H9 (cell line): ENCODE measurements around the gene PDGFB. TPM values are rescaled to one million over a fixed set of nuclear protein-coding genes. Genes with fewer than 3 reads are reported as not detected.

ENCODE experiments used
- DNase-seq: peaks from one replicate; pipeline ENCODE4 v3.0.0-alpha.2; 2017
- H2AFZ ChIP-seq: one replicate; pipeline ENCODE4 v1.6.1; 2013; ENCODE audit warnings: mild to moderate bottlenecking, low read length, control low read depth, moderate library complexity
- H2AK5ac ChIP-seq: 2 replicates; pipeline ENCODE4 v1.6.1; 2013; ENCODE audit warnings: low read length, control low read depth, mixed read lengths; ENCODE audit not compliant: insufficient read length
- H2BK120ac ChIP-seq: one replicate; pipeline ENCODE4 v1.6.1; 2013; ENCODE audit warnings: low read depth, mild to moderate bottlenecking, low read length, control low read depth, inconsistent platforms; ENCODE audit not compliant: poor library complexity, severe bottlenecking
- H2BK12ac ChIP-seq: 2 replicates; pipeline ENCODE4 v1.6.1; 2013; ENCODE audit warnings: low read length, control low read depth, mixed read lengths, low read depth; ENCODE audit not compliant: insufficient read length
- H2BK15ac ChIP-seq: 2 replicates; pipeline ENCODE4 v1.6.1; 2013; ENCODE audit warnings: low read depth, low read length, control low read depth
- H2BK20ac ChIP-seq: one replicate; pipeline ENCODE4 v1.6.1; 2013; ENCODE audit warnings: low read depth, mild to moderate bottlenecking, low read length, control low read depth, inconsistent platforms; ENCODE audit not compliant: poor library complexity, severe bottlenecking
- H2BK5ac ChIP-seq: 2 replicates; pipeline ENCODE4 v1.6.1; 2013; ENCODE audit warnings: low read length, control low read depth, mixed read lengths; ENCODE audit not compliant: insufficient read length
- H3K14ac ChIP-seq: 2 replicates; pipeline ENCODE4 v1.6.1; 2013; ENCODE audit warnings: low read length, control low read depth; ENCODE audit not compliant: insufficient read depth
- H3K18ac ChIP-seq: 2 replicates; pipeline ENCODE4 v1.6.1; 2013; ENCODE audit warnings: low read depth, mild to moderate bottlenecking, mixed read lengths, low read length, control low read depth; ENCODE audit not compliant: insufficient read length
- H3K23ac ChIP-seq: 2 replicates; pipeline ENCODE4 v1.6.1; 2013; ENCODE audit warnings: low read length, control low read depth, mixed read lengths, low read depth; ENCODE audit not compliant: insufficient read length
- H3K23me2 ChIP-seq: 2 replicates; pipeline ENCODE4 v1.6.1; 2013; ENCODE audit warnings: low read depth, mild to moderate bottlenecking, mixed read lengths, low read length, control low read depth; ENCODE audit not compliant: insufficient read length, poor library complexity, severe bottlenecking
- H3K27ac ChIP-seq: 2 replicates; pipeline ENCODE4 v1.5.1; 2013; ENCODE audit warnings: low read length, control low read depth, mixed read lengths, low read depth; ENCODE audit not compliant: insufficient read length
- H3K27me3 ChIP-seq: 2 replicates; pipeline ENCODE4 v1.6.1; 2013; ENCODE audit warnings: low read length, control low read depth, inconsistent platforms; ENCODE audit not compliant: insufficient read depth
- H3K4ac ChIP-seq: 2 replicates; pipeline ENCODE4 v1.6.1; 2013; ENCODE audit warnings: low read depth, mild to moderate bottlenecking, control low read depth, inconsistent platforms, low read length, moderate library complexity
- H3K4me1 ChIP-seq: 2 replicates; pipeline ENCODE4 v1.6.1; 2013; ENCODE audit warnings: low read length, control low read depth, inconsistent platforms; ENCODE audit not compliant: insufficient read depth
- H3K4me2 ChIP-seq: 2 replicates; pipeline ENCODE4 v1.6.1; 2013; ENCODE audit warnings: low read length, control low read depth, mixed read lengths; ENCODE audit not compliant: insufficient read length, insufficient read depth
- H3K56ac ChIP-seq: 2 replicates; pipeline ENCODE4 v1.6.1; 2013; ENCODE audit warnings: low read depth, mild to moderate bottlenecking, mixed read lengths, low read length, control low read depth; ENCODE audit not compliant: insufficient read length
- H3K79me1 ChIP-seq: 2 replicates; pipeline ENCODE4 v1.6.1; 2013; ENCODE audit warnings: low read depth, mild to moderate bottlenecking, moderate library complexity, low read length, control low read depth, inconsistent platforms; ENCODE audit not compliant: insufficient read depth, poor library complexity, severe bottlenecking
- H3K79me2 ChIP-seq: 2 replicates; pipeline ENCODE4 v1.6.1; 2013; ENCODE audit warnings: low read length, control low read depth, inconsistent platforms; ENCODE audit not compliant: insufficient read depth
- H3K9ac ChIP-seq: 2 replicates; pipeline ENCODE4 v1.6.1; 2013; ENCODE audit warnings: low read length, control low read depth, mixed read lengths; ENCODE audit not compliant: insufficient read length; ENCODE audit errors: extremely low read depth
- H3K9me3 ChIP-seq: one replicate; pipeline ENCODE4 v1.6.1; 2013; ENCODE audit warnings: low read depth, low read length, inconsistent platforms; ENCODE audit not compliant: control insufficient read depth
- H3T11ph ChIP-seq: one replicate; pipeline ENCODE4 v1.6.1; 2013; ENCODE audit warnings: mild to moderate bottlenecking, low read length, control low read depth, inconsistent platforms
- H4K20me1 ChIP-seq: one replicate; pipeline ENCODE4 v1.6.1; 2013; ENCODE audit not compliant: control insufficient read depth, insufficient read length, insufficient read depth
- H4K5ac ChIP-seq: 2 replicates; pipeline ENCODE4 v1.6.1; 2013; ENCODE audit warnings: low read depth, mild to moderate bottlenecking, mixed read lengths, low read length, control low read depth; ENCODE audit not compliant: insufficient read length
- H4K8ac ChIP-seq: replicated peaks from 2 replicates; pipeline ENCODE4 v1.6.1; 2013; ENCODE audit warnings: low read length, control low read depth, mixed read lengths, low read depth; ENCODE audit not compliant: insufficient read length
- H4K91ac ChIP-seq: 2 replicates; pipeline ENCODE4 v1.6.1; 2013; ENCODE audit warnings: low read depth, mild to moderate bottlenecking, moderate library complexity, mixed read lengths, low read length, control low read depth; ENCODE audit not compliant: insufficient read length
- H3K27ac Mint-ChIP-seq, 3 experiments: 2 replicates in 2 of 3; 3 replicates in 1 of 3; pipeline ENCODE4 v1.8.0; 2020 to 2021; ENCODE audit warnings: mixed read lengths in 3 of 3, mild to moderate bottlenecking in 1 of 3, moderate library complexity in 1 of 3
- H3K27me3 Mint-ChIP-seq: 2 replicates; pipeline ENCODE4 v1.8.0; 2021; ENCODE audit warnings: low read depth, mild to moderate bottlenecking, moderate library complexity, mixed read lengths
- H3K36me3 Mint-ChIP-seq, 3 experiments: 2 replicates in 2 of 3; 3 replicates in 1 of 3; pipeline ENCODE4 v1.8.0; 2020 to 2021; ENCODE audit warnings: low read depth in 3 of 3, mixed read lengths in 3 of 3; ENCODE audit not compliant: insufficient read depth in 1 of 3
- H3K4me1 Mint-ChIP-seq, 2 experiments: 2 replicates each; pipeline ENCODE4 v1.8.0; 2020; ENCODE audit warnings: mixed read lengths in 2 of 2
- H3K4me3 Mint-ChIP-seq, 2 experiments: 2 replicates in 1 of 2; 3 replicates in 1 of 2; pipeline ENCODE4 v1.8.0; 2020 to 2021; ENCODE audit warnings: mild to moderate bottlenecking in 2 of 2, mixed read lengths in 2 of 2, moderate library complexity in 1 of 2
- H3K9me3 Mint-ChIP-seq, 2 experiments: 2 replicates in 1 of 2; 3 replicates in 1 of 2; pipeline ENCODE4 v1.8.0; 2020; ENCODE audit warnings: mild to moderate bottlenecking in 2 of 2, mixed read lengths in 2 of 2, moderate library complexity in 1 of 2
- CTCF ChIP-seq: fragments of 200-600 bp; sonication (generic); conservative IDR thresholded peaks from 3 replicates; pipeline ENCODE4 v1.8.0; 2021; ENCODE audit warnings: antibody characterized with exemption, mild to moderate bottlenecking
- WGBS: extraction: QIAGEN DNeasy Blood & Tissue Kit; methylation state at CpG from one replicate; pipeline ENCODE4 v1.1.7; 2013; ENCODE audit warnings: missing lambda C conversion rate, low lambda C conversion rate, mixed read lengths; ENCODE audit not compliant: insufficient read length; ENCODE audit errors: extremely low coverage; 5-methylcytosine and 5-hydroxymethylcytosine counted together
- total RNA-seq: library from RNA; stranded (reverse); gene quantifications from 2 replicates; pipeline ENCODE4 v1.2.1, GENCODE V29; 2021

Gene PDGFB
- total RNA-seq, 1 experiment from 2014 or later = 6.1 TPM

DNA sequence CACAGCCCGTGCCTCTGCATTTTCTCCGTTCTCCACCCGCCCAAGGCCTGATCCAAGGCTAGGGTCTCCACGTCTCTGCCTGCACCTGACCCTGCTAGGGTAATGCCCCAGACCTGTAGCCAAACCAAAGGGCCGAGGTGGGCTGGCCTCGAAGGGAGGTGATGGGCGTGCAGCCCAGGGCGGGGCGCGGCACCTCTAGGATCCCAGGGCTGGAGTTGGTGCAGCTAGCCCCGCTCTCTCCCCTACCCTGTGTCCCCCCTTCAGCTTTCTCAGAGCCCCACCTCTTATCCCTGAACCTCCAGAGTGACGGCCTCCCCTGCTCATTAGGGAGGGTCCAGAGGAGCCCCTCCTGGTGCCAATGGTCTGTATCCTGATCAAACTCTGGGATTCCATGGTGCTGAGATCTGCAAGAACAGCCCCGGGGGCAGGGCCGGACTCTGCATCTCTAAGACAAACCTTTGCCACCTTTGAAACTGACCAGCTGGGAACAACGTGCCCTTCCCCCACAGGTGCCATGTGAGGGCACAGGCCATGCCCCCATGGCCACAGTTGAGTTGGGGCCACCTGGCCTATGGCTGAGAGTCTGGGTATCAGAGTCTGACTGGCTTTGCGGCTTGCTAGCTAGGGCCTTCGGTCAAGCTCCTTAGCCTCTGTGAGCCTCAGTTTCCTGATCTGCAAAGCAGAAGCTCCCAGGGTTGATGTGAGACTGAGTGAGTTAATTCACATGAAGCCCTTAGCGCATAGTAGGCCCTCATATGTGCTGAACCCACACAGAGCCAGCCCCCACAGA is 69.2 kb downstream of the PDGFB start:
- no peaks in the 10 kb centered on the region for H3K9me3 ChIP-seq
- peaks cover 70 to 90% of the 10 kb centered on the region in 2 experiments for H3K4me1 Mint-ChIP-seq
- H3K79me1 ChIP-seq = no peaks in the 10 kb centered on the region
- peak overlapping the region; percentile 84 for H2BK120ac ChIP-seq
- H4K91ac ChIP-seq = peak overlapping the region; percentile 100
- H3K14ac ChIP-seq = peak overlapping the region; percentile 92
- no peak for TF ChIP-seq CTCF
- H3K27me3 Mint-ChIP-seq = no peaks in the 10 kb centered on the region; the same call in 1 of the 2 replicates
- peak overlapping the region; percentile 99 for H2BK12ac ChIP-seq
- peak overlapping the region; percentile 85 for H3T11ph ChIP-seq
- H3K9me3 Mint-ChIP-seq = no peaks in the 10 kb centered on the region; a peak in 1 of 5 replicates
- peak overlapping the region; percentile 23 for H3K9ac ChIP-seq
- H2BK15ac ChIP-seq = peak overlapping the region; percentile 9; the same call in 1 of the 2 replicates
- H3K36me3 Mint-ChIP-seq = no peaks in the 10 kb centered on the region
- no peaks in the 10 kb centered on the region for H3K79me2 ChIP-seq
- peak overlapping the region; percentile 90 for H2BK20ac ChIP-seq
- peaks cover 5% of the 10 kb centered on the region for H4K20me1 ChIP-seq
- peak overlapping the region; percentile 97 for H4K8ac ChIP-seq
- H3K4ac ChIP-seq = peak overlapping the region; percentile 89
- peak overlapping the region; percentile 61 for H3K23ac ChIP-seq
- H3K56ac ChIP-seq = peak overlapping the region; percentile 30
- H3K27ac Mint-ChIP-seq = peak overlapping the region; percentile 98 to 100 (median 99)
- peak; percentile 57 for DNase-seq
- H2AK5ac ChIP-seq = peak overlapping the region; percentile 62
- no peak overlapping the region for H2AFZ ChIP-seq
- H4K5ac ChIP-seq = peak overlapping the region; percentile 99
- H2BK5ac ChIP-seq = peak overlapping the region; percentile 94
- H3K18ac ChIP-seq = peak overlapping the region; percentile 91
- H3K4me3 Mint-ChIP-seq = peak overlapping the region in 1 of 2 experiments; percentile 35; a peak in 2 of 5 replicates
- no peaks in the 10 kb centered on the region for H3K23me2 ChIP-seq
- H3K4me2 ChIP-seq = no peak overlapping the region
- H3K27me3 ChIP-seq = no peaks in the 10 kb centered on the region
- H3K27ac ChIP-seq = peak overlapping the region; percentile 80
- WGBS = no CpG with 5 or more reads among the region's 18 CpGs
- peaks cover 16% of the 10 kb centered on the region; the same call in 1 of the 2 replicates for H3K4me1 ChIP-seq
